OCI-LY7 (cell line): ENCODE measurements around the gene MAMDC2. TPM values are rescaled to one million over a fixed set of nuclear protein-coding genes. Genes with fewer than 3 reads are reported as not detected.
"Not testable (repeated sequence)": the region's sequence is repeated elsewhere in the genome, so short reads cannot be mapped to it uniquely, and the experiment has no call there.

Source experiments
- BruUV-seq: library from RNA; stranded (reverse); fragments of 400-500 nt; replicated peaks from 2 replicates; lab custom pipeline; 2021; lab: Mats Ljungman, UMichigan
- CTCF ChIA-PET: fragments of 300-600 bp; sonication (Branson Sonifier 250); formaldehyde crosslinking; loops from one replicate; lab custom pipeline; 2022; ENCODE audit warnings: antibody characterized with exemption; ENCODE audit not compliant: unreplicated experiment; lab: Charles Lee
- POLR2A ChIA-PET: fragments of 300-600 bp; sonication (Branson Sonifier 250); formaldehyde crosslinking; loops from one replicate; lab custom pipeline; 2022; ENCODE audit warnings: antibody characterized with exemption; lab: Charles Lee
- DNase-seq: peaks from one replicate; pipeline ENCODE4 v3.0.0-alpha.2; 2015; ENCODE audit warnings: low spot score
- H2AFZ ChIP-seq: fragments of 200-600 bp; sonication (generic), shearing (Covaris generic); 2 replicates; pipeline ENCODE4 v1.6.1; 2014; ENCODE audit warnings: mild to moderate bottlenecking, antibody characterized with exemption, low read length, moderate library complexity
- H3K27ac ChIP-seq: fragments of 200-600 bp; sonication (generic); 2 replicates; pipeline ENCODE4 v1.5.1; 2014; ENCODE audit warnings: mixed run types, low read depth, mild to moderate bottlenecking, moderate library complexity, low read length, inconsistent platforms; ENCODE audit not compliant: poor library complexity, severe bottlenecking
- H3K36me3 ChIP-seq: fragments of 200-600 bp; sonication (generic); 2 replicates; pipeline ENCODE4 v1.6.1; 2014; ENCODE audit warnings: mild to moderate bottlenecking, antibody characterized with exemption, low read length, moderate library complexity, mixed read lengths; ENCODE audit not compliant: insufficient read depth
- H3K4me1 ChIP-seq: fragments of 200-600 bp; sonication (generic); 2 replicates; pipeline ENCODE4 v1.5.1; 2014; ENCODE audit warnings: mild to moderate bottlenecking, low read length; ENCODE audit not compliant: insufficient read depth, poor library complexity, severe bottlenecking
- H3K4me2 ChIP-seq: fragments of 200-600 bp; sonication (generic); 2 replicates; pipeline ENCODE4 v1.6.1; 2014; ENCODE audit warnings: mild to moderate bottlenecking, low read length
- H3K4me3 ChIP-seq: fragments of 200-600 bp; sonication (generic); 2 replicates; pipeline ENCODE4 v1.5.1; 2014; ENCODE audit warnings: mild to moderate bottlenecking, low read depth, low read length; ENCODE audit not compliant: poor library complexity, severe bottlenecking
- H3K79me2 ChIP-seq: fragments of 200-600 bp; sonication (generic); 2 replicates; pipeline ENCODE4 v1.6.1; 2016; ENCODE audit warnings: low read depth, mild to moderate bottlenecking, low read length, moderate library complexity, mixed read lengths; ENCODE audit not compliant: insufficient read depth
- H3K9me2 ChIP-seq: fragments of 200-600 bp; sonication (generic); 2 replicates; pipeline ENCODE4 v1.6.1; 2016; ENCODE audit warnings: mild to moderate bottlenecking, low read length, mixed read lengths; ENCODE audit not compliant: insufficient read depth
- H3K9me3 ChIP-seq: fragments of 200-600 bp; sonication (generic); 2 replicates; pipeline ENCODE4 v1.6.1; 2014; ENCODE audit warnings: mild to moderate bottlenecking, mixed run types, low read length, mixed read lengths
- H4K20me1 ChIP-seq: fragments of 200-600 bp; sonication (generic); 2 replicates; pipeline ENCODE4 v1.6.1; 2014; ENCODE audit warnings: mild to moderate bottlenecking, antibody characterized with exemption, low read length, moderate library complexity, mixed read lengths; ENCODE audit not compliant: insufficient read depth
- EZH2phosphoT487 ChIP-seq: fragments of 200-600 bp; sonication (generic); IDR thresholded peaks from 2 replicates; pipeline ENCODE4 v1.6.1; 2018; ENCODE audit warnings: low read depth, borderline replicate concordance, mild to moderate bottlenecking, mixed run types, antibody characterized with exemption, low read length, moderate library complexity, mixed read lengths
- intact Hi-C: fragments of 100-400 bp; cut with micrococcal nuclease; formaldehyde crosslinking; loops from one replicate; pipeline ENCODE4 v1.10.0; 2022; ENCODE audit not compliant: unreplicated experiment
- total RNA-seq, 2 experiments: library from RNA; depleted of rRNA in 1 of 2; stranded (reverse); fragments of >200 nt in 1 of 2; shearing (Covaris generic) in 1 of 2; gene quantifications; 2 replicates each; pipeline ENCODE4 v1.2.3, GENCODE V29; 2014 to 2022
- TF ChIP-seq, protein P1 (sequence below): fragments of 200-600 bp; sonication (generic); conservative IDR thresholded peaks from 2 replicates; pipeline ENCODE4 v1.5.1; 2014; ENCODE audit warnings: mild to moderate bottlenecking, antibody characterized with exemption, low read length, moderate library complexity, mixed read lengths

The MAMDC2 gene
- total RNA-seq, 2 experiments from 2014 or later: not detected

DNA sequence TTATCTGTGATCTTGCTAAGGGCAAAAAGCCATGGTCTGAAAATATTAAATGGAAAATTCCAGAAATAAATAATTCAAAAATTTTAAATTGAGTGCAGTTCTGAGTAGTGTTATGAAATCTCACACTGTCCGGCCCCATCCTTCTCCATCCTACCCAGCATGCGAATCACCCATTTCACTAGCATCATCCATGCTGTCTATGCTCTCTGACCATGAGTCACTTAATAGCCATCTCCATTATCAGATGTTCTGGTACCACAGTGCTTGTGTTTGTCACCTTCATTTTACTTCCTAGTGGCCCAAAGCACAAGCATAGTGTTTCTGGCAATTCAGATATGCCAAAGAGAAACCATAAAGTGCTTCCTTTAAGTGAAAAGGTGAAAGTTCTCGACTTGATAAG is 151.8 kb downstream of the MAMDC2 start:
- intact Hi-C loops: loop anchor here (10.0 kb wide), 1 partner anchor 61 kb away; no protein-coding TSS in a partner anchor
- no peaks in the 10 kb centered on the region for H3K9me3 ChIP-seq
- no peak overlapping the region for H3K27ac ChIP-seq
- POLR2A ChIA-PET: no interaction called here
- no peak for DNase-seq
- no TSS peak for BruUV-seq
- H3K79me2 ChIP-seq: no peaks in the 10 kb centered on the region
- H3K4me2 ChIP-seq: no peak overlapping the region
- no peak overlapping the region for H3K4me3 ChIP-seq
- TF ChIP-seq EZH2phosphoT487: no peak
- CTCF ChIA-PET: no interaction called here
- H3K36me3 ChIP-seq: no peaks in the 10 kb centered on the region
- no peaks in the 10 kb centered on the region for H3K9me2 ChIP-seq
- H4K20me1 ChIP-seq: no peaks in the 10 kb centered on the region
- H3K4me1 ChIP-seq: no peaks in the 10 kb centered on the region
- no peak overlapping the region for H2AFZ ChIP-seq

GRCh38 chr9:70197216-70198044 is 153.8 kb downstream of the MAMDC2 start:
- TF ChIP-seq EZH2phosphoT487: no peak
- TF ChIP-seq, protein P1, sequence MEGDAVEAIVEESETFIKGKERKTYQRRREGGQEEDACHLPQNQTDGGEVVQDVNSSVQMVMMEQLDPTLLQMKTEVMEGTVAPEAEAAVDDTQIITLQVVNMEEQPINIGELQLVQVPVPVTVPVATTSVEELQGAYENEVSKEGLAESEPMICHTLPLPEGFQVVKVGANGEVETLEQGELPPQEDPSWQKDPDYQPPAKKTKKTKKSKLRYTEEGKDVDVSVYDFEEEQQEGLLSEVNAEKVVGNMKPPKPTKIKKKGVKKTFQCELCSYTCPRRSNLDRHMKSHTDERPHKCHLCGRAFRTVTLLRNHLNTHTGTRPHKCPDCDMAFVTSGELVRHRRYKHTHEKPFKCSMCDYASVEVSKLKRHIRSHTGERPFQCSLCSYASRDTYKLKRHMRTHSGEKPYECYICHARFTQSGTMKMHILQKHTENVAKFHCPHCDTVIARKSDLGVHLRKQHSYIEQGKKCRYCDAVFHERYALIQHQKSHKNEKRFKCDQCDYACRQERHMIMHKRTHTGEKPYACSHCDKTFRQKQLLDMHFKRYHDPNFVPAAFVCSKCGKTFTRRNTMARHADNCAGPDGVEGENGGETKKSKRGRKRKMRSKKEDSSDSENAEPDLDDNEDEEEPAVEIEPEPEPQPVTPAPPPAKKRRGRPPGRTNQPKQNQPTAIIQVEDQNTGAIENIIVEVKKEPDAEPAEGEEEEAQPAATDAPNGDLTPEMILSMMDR: no peak
- Histone ChIP-seq H3K4me3 (no peak overlapping the region), H3K27ac (no peak overlapping the region), H3K79me2 (no peaks in the 10 kb centered on the region), H2AFZ (no peak overlapping the region), H3K9me2 (no peaks in the 10 kb centered on the region), H3K4me1 (no peaks in the 10 kb centered on the region), H3K36me3 (no peaks in the 10 kb centered on the region), H3K9me3 (no peaks in the 10 kb centered on the region), H3K4me2 (no peak overlapping the region), H4K20me1 (no peaks in the 10 kb centered on the region)
- intact Hi-C loops: loop anchor here (10.0 kb wide), 1 partner anchor 63 kb away; no protein-coding TSS in a partner anchor
- no TSS peak for BruUV-seq
- DNase-seq: no peak
- POLR2A ChIA-PET: no interaction called here
- CTCF ChIA-PET: no interaction called here

DNA sequence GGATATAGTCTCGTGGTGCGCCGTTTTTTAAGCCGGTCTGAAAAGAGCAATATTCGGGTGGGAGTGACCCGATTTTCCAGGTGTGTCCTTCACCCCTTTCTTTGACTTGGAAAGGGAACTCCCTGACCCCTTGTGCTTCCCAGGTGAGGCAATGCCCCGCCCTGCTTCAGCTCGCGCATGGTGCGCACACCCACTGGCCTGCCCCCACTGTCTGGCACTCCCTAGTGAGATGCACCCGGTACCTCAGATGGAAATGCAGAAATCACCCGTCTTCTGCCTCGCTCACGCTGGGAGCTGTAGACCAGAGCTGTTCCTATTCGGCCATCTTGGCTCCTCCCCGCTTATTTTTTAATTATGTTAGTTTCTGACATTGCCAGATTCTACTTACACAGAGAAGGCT is 161.1 kb downstream of the MAMDC2 start:
- H2AFZ ChIP-seq, DNase-seq, POLR2A ChIA-PET, intact Hi-C loops, H3K4me1 ChIP-seq, H3K27ac ChIP-seq, H3K4me3 ChIP-seq, H3K79me2 ChIP-seq, CTCF ChIA-PET, H3K9me3 ChIP-seq, H3K9me2 ChIP-seq, H3K36me3 ChIP-seq, H4K20me1 ChIP-seq, BruUV-seq, H3K4me2 ChIP-seq: not testable (repeated sequence)
